NCI-H82 treated with DMSO at 0.1 percent for 48 hours (cell line): ENCODE measurements around the gene VPREB1.
"Not testable (repeated sequence)": the region's sequence is repeated elsewhere in the genome, so short reads cannot be mapped to it uniquely, and the experiment has no call there.

Experiments used
- DNase-seq: peaks from one replicate; lab custom pipeline; 2025; ENCODE audit not compliant: unreplicated experiment; lab: John Stamatoyannopoulos, UW

VPREB1 gene

DNA sequence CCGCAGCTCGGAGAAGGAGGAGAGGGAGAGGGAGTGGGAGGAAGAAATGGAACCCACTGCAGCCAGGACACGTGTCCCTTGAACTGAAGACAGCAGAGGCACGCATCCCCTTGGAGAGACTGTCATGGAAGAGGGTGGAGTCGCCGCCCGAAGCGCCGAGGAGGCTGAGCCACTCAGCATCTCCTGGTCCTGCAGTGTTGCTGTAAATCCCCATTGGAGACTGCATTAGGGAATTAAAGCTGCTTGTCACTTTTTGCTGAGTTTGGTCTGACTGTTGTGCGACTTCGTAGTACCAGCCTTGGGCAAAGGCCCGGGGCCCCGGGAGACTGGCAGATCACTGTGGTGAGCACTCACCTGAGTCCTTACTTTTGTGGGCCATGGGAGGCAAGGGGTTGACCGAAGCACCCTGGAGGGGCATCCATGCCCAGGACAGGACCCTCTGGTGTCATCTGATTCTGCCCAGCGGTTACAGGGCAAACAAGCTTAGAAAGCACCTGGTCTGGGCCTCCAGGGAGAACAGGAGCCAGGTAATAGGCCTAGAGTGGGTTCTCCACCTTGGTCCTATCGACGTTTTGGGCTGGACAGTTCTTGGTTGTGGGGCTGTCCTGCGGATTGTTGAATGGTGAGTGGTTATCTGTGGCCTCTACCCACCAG lies 797 bp downstream of the VPREB1 start:
- DNase-seq, result no peak

DNA sequence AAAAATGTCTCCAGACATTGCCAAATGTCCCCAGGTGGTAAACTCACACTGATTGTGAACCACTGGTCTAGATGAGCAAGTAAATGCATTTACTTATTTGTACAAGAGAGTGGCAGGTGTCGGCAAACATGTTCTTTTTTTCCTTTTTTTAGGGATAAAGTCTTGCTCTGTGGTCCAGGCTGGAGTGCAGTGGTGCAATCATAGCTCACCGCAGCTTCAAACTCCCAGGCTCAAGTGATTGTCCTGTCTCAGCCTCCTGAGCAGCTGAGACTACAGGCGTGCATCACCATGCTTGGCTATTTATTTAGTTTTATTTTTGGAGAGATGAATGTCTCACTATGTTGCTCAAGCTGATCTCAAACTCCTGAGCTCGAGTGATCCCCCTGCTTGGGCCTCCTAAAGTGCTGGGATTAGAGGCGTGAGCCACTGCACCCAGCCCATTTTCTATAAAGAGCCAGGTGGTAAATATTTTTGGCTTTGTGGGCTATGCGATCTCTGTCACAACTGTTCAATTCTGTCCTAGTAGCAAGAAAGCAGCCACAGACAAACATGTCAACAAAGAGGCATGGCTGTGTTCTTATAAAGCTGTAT lies 1.4 kb downstream of the VPREB1 start:
- DNase-seq, result no peak

DNA sequence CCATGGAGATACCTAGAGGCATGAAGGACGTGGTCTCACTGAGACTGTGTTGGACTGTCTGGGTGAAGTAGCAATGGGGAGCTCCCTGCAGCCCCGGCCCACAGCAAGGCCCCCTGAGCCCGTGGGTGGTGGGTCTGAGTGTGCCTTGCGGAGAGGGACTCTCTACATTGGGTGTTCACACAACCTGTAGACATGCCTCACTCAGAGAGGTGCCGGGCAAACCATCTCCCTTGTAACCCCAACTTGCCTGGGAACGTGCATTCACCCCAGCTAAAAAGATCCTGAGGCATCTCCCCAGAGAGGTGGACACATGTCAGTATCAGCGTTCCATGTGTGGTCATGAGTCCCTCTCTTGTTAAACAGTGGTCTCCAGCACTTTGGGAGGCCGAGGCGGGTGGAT lies 2.1 kb downstream of the VPREB1 start:
- no peak for DNase-seq

DNA sequence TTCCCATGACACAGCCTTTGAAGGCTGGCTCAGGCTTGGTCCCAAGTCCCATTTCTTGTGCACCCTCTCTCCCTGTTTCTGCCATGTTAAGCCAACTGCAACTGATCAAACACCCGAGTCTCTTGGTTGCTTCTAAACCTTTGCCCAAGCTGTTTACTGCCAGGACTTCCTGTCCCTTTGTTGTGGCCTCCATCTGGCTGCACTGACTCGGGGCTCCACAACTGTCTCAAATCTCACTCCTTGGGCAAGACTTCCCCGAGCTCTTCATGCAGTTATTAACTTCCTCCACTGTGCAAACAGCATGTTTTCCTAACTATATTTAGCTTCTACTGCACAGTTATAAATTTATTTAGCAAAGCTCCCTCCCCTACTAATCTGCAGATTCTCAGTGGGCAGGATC lies 4.3 kb downstream of the VPREB1 start:
- no peak for DNase-seq

DNA sequence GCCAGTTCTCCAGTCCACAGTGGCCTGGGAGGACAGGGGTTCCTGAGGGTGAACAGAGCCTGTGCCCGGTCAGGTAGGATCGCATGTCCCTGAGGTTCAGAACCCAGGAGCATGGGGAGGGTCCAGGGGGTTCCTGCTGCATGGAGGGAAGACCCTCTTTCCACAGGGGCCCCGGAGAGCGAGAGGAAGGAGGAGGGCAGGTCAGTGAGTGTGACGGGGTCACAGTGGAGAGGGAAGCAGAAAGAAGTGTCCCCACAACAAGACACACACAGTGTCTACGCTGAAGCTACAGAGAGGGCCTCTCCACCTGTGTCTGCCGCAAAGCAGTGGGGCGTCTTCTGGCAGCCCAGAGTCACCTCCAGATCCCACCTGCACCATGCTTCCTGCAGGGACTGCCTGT lies 6.1 kb downstream of the VPREB1 start:
- not testable (repeated sequence) for DNase-seq

DNA sequence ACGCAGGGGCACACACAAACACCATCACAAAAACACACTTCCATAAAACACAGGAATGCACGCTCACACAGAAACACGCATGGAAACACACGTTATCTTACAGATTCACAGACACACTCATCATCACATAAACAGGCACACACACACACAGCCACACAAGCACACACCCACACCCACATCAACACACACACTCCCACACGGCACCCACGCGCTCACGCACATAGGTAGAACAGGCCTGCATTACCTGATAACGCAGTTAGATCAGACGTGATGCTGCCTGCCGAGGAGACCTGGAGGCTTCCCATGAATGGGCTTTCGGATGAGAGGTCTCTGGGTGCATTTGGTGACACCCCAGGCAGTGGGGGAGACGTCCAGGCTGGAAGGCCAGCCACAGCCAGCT lies 11.5 kb downstream of the VPREB1 start:
- not testable (repeated sequence) for DNase-seq

DNA sequence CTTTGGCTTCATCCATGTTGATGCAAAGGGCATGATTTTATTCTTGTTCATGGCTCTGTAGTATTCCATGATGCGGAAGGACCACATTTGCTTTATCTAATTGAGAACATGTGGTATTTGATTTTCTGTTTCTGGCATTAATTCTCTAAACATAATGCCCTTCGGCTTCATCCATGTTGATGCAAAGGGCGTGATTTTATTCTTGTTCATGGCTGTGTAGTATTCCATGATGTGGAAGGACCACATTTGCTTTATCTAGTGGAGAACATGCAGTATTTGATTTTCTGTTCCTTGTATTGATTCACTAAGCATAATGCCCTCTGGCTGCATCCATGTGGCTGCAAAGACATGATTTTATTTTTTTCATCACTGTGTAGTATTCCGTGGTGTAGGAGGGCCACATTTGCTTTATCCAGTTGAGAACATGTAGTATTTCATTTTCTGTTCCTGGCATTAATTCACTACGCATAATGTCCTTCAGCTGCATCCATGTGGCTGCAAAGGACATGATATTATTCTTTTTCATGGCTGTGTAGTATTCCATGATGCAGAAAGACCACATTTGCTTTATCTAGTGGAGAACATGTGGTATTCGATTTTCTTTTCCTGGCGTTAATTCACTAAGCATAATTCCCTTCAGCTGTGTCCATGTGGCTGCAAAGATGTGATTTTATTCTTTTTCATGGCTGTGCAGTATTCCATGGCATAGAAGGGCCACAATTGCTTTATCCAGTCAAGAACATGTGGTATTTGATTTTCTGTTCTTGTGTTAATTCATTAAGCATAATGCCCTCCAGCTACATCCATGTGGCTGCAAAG lies 14.2 kb downstream of the VPREB1 start:
- not testable (repeated sequence) for DNase-seq

DNA sequence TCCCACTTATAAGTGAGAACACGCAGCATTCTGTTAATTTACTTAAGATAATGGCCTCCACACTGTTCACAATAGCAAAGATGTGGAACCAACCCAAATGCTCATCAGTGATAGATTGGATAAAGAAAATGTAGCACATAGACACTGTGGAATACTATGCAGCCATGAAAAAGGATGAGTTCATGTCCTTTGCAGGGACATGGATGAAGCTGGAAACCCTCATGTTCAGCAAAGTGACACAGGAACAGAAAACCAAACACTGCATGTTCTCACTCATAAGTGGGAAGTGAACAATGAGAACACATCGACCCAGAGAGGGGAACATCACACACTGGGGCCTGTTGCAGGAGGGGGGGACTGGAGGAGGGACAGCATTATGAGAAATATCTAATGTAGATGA lies 15.6 kb downstream of the VPREB1 start:
- not testable (repeated sequence) for DNase-seq

DNA sequence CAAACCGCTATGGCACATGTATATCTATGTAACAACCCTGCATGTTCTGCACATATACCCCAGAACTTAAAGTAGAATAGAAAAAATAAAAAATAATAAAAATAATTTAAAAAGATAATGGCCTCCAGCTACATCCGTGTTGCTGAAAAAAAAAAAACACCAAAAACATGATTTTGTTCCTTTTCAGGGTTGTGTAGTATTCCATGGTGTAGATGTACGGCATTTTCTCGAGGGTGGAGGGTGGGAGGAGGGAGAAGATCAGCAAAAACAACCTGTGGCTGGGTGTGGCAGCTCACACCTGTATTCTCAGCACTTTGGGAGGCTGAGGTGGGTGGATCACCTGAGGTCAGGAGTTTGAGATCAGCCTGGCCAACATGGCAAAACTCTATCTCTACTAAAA lies 16.0 kb downstream of the VPREB1 start:
- not testable (repeated sequence) for DNase-seq

DNA sequence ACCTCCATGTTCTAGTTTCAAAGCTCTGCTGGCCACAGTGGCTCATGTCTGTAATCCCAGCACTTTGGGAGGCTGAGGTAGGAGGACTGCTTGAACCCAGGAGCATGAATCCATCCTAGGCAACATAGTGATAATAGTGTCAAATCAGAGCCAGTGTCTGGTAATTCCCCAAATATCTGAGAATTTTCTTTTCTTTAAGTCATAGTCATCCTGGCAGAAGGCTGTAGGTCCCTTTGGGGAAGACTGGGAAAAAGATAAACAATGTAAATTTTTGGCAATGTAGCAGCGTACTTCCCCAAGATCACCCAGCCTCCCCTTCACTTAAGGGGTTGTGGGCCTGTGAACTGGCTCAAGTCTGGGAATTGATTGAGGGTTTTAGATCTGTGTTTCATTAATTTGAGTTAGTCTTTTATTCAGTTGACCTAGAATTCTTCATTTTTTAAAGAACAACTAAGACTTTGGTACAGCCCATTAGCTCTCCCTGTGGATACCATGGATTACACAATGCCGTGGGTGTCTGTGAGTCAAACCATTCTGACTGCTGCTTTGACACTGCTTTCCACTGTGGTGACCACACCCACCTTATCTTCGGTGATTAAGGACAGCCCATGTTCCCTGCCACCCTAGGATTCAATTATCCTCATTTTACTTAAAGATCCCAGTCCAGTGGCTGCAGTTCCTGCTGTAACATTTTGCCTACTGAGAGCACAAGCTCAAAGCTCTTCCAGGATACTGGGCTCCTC lies 17.9 kb downstream of the VPREB1 start:
- not testable (repeated sequence) for DNase-seq

DNA sequence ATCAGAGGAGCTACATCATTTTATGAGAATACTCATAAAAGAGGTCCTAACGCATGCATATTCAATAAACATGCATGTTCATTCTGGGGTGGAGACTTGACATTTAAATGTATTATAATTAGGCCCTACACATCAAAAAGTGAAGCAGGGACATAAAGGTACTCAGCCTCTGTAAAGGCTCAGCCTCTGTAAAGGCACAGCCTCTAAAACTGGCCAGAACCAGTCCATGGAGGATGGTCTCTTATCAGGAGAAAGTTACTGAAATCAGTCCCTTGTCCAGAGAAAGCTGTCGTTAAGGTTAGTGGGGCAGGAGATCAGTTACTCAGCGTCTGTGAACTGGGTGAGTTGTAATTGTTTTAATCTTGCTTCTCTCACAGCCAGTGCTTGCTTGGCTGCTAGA lies 19.2 kb downstream of the VPREB1 start:
- not testable (repeated sequence) for DNase-seq

DNA sequence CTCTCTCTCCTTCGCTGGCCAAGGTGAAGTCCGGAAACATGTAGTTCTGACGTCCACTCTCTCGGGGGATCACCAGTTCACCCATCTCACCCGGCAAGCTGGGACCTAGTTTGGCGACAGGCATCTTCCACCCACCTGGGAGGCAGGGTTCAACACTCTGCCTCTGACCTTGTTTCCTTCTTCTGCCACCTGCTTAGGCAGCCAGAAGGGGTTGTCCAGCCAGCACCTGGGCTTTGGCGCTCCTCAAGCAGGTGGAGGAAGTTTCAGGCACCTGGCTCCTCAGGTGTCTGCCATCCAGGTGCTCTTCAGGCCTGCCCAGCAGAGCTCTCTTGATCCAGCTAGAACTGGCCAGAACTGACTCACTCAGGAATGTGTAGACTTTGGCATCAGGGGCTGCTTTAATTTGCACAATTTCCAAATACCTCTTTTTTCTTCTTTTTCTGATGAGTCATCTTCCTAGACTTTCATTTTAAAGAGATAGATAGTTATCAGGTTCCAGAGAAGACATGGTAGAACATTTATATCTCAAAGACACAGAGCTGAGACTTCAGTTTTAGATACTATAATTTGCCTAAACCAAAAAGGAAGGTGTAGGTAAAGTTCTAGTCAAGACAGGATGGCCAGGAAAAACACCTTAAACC lies 25.6 kb downstream of the VPREB1 start:
- not testable (repeated sequence) for DNase-seq

DNA sequence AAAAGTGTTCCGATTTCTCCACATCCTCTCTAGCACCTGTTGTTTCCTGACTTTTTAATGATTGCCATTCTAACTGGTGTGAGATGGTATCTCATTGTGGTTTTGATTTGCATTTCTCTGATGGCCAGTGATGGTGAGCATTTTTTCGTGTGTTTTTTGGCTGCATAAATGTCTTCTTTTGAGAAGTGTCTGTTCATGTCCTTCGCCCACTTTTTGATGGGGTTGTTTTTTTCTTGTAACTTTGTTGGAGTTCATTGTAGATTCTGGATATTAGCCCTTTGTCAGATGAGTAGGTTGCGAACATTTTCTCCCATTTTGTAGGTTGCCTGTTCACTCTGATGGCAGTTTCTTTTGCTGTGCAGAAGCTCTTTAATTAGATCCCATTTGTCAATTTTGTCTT lies 32.8 kb downstream of the VPREB1 start:
- not testable (repeated sequence) for DNase-seq

DNA sequence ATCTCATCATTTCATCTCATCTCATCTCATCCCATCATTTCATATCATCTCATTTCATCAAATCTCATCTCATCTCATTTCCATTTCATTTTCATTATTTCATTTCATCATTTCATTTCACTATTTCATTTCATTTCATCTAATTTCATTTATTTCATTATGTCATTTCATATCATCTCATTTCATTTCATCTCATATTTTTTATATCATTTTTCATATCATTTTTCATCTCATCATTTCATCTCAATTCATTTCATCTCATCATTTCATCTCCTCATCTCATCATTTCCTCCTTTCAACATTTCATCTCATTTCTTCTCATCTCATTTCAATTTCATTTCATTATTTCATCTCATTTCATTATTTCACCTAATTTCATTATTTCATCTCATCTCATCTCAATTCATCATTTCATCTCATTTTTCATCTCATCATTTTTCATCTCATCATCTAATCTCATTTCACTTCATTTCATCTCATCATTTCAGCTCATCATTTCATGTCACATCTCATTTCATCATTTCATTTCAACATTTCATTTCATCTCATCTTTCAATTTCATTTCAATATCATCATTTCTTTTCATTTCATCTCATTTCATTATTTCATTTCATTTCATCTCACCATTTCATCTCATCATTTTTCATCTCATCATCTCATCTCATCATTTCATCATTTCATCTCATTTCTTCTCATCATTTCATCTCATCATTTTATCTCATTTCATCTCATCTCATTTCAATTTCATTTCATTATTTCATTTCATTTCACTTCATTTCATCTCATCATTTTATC lies 40.6 kb downstream of the VPREB1 start:
- DNase-seq, result not testable (repeated sequence)

DNA sequence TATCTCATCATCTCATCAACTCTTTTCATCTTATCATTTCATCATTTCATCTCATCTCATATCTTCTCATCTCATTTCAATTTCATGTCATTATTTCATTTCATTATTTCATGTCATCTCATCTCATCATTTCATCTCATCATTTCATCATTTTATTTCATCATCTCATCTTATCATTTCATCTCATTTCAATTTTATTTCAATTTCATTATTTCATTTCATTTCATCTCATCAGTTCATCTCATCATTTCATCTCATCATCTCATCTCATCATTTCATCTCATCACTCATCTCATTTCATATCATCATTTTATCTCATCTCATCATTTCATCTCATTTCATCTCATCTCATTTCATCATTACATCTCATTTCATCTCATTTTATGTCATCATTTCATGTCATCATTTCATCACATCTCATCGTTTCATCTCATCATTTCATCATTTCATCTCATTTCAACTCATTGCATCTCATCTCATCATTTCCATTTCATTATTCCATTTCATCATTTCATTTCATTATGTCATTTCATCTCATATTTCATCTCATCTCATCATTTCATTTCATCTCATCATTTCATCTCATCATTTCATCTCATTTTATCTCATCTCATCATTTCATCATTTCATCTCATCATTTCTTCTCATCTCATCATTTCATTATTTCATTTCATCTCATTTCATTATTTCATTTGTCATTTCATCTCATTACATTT lies 42.0 kb downstream of the VPREB1 start:
- not testable (repeated sequence) for DNase-seq

DNA sequence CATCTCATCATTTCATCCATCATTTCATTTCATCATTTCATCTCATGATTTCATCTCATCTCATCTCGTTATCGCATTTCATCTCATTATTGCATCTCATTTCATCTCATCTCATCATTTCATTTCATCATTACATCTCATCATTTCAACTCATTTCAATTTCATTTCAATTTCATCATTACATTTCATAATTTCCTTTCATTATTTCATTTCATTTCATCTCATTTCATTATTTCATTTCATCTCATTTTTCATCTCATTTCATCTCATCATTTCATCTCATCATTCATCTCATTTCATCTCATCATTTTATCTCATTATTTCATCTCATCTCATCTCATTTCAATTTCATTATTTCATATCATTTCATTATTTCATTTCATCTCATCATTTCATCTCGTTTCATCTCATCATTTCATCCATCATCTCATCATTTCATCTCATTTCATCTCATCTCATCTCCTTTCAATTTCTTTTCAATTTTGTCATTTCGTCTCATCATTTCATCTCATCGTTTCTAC lies 42.6 kb downstream of the VPREB1 start:
- not testable (repeated sequence) for DNase-seq

DNA sequence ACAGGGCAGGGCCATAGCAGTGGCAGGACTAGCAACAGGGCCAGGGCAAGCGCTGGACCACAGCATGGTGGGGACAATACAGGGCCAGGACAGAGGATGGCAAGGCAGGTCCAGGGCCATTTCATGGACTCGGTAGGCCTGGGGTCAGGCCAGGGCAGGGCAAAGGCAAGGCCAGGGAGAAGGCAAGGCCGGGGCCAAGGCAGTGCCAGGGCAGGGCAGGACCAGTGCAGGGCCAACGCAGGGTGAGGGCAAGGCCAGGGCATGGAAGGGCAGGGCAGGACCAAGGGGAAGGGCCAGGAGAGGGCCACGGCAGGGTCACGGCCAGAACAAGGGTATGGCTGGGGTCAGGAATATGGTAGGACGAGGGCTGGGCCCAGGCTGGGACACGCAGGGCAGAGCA lies 45.1 kb downstream of the VPREB1 start:
- not testable (repeated sequence) for DNase-seq

DNA sequence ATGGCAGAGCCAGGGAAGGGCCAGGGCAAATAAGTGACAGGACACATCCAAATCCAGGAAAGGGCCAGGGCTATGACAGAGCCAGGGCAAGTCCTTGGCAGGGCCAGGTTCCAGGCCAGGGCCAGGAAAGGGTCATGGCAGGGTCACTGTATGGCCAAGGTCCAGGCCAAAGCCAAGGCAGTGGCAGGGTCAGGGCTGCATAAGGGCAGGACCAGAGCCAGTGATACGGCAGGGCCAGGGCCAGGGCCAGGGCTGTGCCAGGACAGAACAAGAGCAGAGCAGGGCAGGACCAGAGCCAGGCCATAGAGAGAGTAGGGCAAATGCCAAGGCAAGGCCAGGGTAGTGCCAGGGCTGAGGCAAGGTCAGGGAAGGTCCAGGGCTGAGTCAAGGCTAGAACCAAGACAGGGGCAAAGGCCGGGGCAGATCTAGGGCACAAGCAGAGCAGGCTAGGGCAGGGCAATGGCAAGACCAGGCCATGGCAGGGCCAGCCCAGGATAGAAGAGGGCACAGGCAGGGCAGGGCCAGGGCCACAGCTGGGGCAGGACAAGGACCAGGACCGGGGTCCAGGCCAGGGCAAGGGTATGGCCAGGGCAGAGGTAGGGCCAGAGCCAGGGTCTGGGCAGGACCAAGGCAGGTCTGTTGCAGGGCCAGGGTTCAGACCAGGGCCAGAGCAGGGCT lies 46.7 kb downstream of the VPREB1 start:
- not testable (repeated sequence) for DNase-seq

DNA sequence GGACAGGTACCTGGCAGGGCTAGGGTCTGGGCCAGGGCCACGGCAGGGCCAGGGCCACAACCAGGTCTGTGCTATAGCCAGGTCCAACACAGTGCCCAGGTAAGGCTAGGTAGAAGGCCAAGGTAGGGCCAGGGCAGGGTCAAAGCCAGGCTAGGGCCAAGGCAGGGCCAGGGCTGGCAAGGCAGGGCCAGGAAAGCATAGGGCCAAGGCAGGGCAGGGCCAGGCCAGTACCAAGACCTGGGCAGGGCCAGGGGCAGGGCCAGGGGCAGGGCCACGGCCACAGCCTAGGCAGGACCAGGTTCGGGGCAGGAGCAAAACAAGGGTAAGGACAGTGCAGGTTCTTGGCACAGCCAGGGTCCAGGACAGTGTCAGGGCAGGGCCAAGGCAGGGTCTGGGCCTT lies 48.1 kb downstream of the VPREB1 start:
- not testable (repeated sequence) for DNase-seq
